MM.1S (cell line): ENCODE data around the gene CDADC1.

ENCODE experiments used
- DNase-seq: peaks from one replicate; pipeline ENCODE4 v3.0.0-alpha.2; 2015
- H2AFZ ChIP-seq: fragments of 300-600 bp; sonication (generic); 2 replicates; pipeline ENCODE4 v1.6.0; 2016; ENCODE audit warnings: antibody characterized with exemption, low read length
- H3F3A ChIP-seq: fragments of 300-600 bp; sonication (generic); 2 replicates; pipeline ENCODE4 v1.6.1; 2016; ENCODE audit warnings: mild to moderate bottlenecking, antibody characterized with exemption, low read length, moderate library complexity, mixed read lengths; ENCODE audit not compliant: insufficient read depth
- H3K27ac ChIP-seq: fragments of 300-600 bp; sonication (generic); 2 replicates; pipeline ENCODE4 v1.5.1; 2016; ENCODE audit warnings: mild to moderate bottlenecking, low read length
- H3K27me3 ChIP-seq: fragments of 300-600 bp; sonication (generic); replicated peaks from 2 replicates; pipeline ENCODE4 v1.6.0; 2016; ENCODE audit warnings: low read length; ENCODE audit not compliant: insufficient read depth
- H3K36me3 ChIP-seq: fragments of 300-600 bp; sonication (generic); replicated peaks from 2 replicates; pipeline ENCODE4 v1.6.1; 2016; ENCODE audit warnings: mild to moderate bottlenecking, low read length, mixed read lengths; ENCODE audit not compliant: insufficient read depth
- H3K4me1 ChIP-seq: fragments of 300-600 bp; sonication (generic); 2 replicates; pipeline ENCODE4 v1.6.1; 2016; ENCODE audit warnings: low read length, mixed read lengths
- H3K4me2 ChIP-seq: fragments of 300-600 bp; sonication (generic); 2 replicates; pipeline ENCODE4 v1.6.0; 2016; ENCODE audit warnings: low read depth, low read length
- H3K4me3 ChIP-seq: fragments of 300-600 bp; sonication (generic); 2 replicates; pipeline ENCODE4 v1.5.1; 2016; ENCODE audit warnings: low read length, mixed read lengths
- H3K79me2 ChIP-seq: fragments of 300-600 bp; sonication (generic); 2 replicates; pipeline ENCODE4 v1.6.1; 2016; ENCODE audit warnings: mixed run types, low read length, mixed read lengths
- H3K9ac ChIP-seq: fragments of 300-600 bp; sonication (generic); 2 replicates; pipeline ENCODE4 v1.6.1; 2016; ENCODE audit warnings: low read length, mixed read lengths
- H3K9me2 ChIP-seq: fragments of 300-600 bp; sonication (generic); replicated peaks from 2 replicates; pipeline ENCODE4 v1.6.1; 2016; ENCODE audit warnings: mild to moderate bottlenecking, low read length, mixed read lengths; ENCODE audit not compliant: insufficient read depth
- H3K9me3 ChIP-seq: fragments of 300-600 bp; sonication (generic); replicated peaks from 2 replicates; pipeline ENCODE4 v1.6.1; 2016; ENCODE audit warnings: mild to moderate bottlenecking, low read length, mixed read lengths; ENCODE audit not compliant: insufficient read depth
- H4K20me1 ChIP-seq: fragments of 300-600 bp; sonication (generic); 2 replicates; pipeline ENCODE4 v1.6.1; 2016; ENCODE audit warnings: mild to moderate bottlenecking, low read length, moderate library complexity, mixed read lengths; ENCODE audit not compliant: insufficient read depth
- EZH2 ChIP-seq: fragments of 300-600 bp; sonication (generic); optimal IDR thresholded peaks from 2 replicates; pipeline ENCODE3; 2017; ENCODE audit warnings: low read depth, mild to moderate bottlenecking, antibody characterized with exemption, low read length, mixed read lengths
- EZH2phosphoT487 ChIP-seq: fragments of 300-600 bp; sonication (generic); IDR thresholded peaks from 2 replicates; pipeline ENCODE4 v1.6.1; 2018; ENCODE audit warnings: antibody characterized with exemption, low read length
- TF ChIP-seq, protein P1 (sequence below): fragments of 300-600 bp; sonication (generic); IDR thresholded peaks from 2 replicates; pipeline ENCODE4 v1.5.1; 2016; ENCODE audit warnings: antibody characterized with exemption, low read length, mixed read lengths

Gene CDADC1

GRCh38 chr13:49217962-49218492 lies 29.7 kb upstream of the CDADC1 start:
- TF ChIP-seq, protein P1, sequence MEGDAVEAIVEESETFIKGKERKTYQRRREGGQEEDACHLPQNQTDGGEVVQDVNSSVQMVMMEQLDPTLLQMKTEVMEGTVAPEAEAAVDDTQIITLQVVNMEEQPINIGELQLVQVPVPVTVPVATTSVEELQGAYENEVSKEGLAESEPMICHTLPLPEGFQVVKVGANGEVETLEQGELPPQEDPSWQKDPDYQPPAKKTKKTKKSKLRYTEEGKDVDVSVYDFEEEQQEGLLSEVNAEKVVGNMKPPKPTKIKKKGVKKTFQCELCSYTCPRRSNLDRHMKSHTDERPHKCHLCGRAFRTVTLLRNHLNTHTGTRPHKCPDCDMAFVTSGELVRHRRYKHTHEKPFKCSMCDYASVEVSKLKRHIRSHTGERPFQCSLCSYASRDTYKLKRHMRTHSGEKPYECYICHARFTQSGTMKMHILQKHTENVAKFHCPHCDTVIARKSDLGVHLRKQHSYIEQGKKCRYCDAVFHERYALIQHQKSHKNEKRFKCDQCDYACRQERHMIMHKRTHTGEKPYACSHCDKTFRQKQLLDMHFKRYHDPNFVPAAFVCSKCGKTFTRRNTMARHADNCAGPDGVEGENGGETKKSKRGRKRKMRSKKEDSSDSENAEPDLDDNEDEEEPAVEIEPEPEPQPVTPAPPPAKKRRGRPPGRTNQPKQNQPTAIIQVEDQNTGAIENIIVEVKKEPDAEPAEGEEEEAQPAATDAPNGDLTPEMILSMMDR = no peak
- TF ChIP-seq EZH2 (no peak), EZH2phosphoT487 (no peak)
- Histone ChIP-seq H3K9me3 (no peaks in the 10 kb centered on the region), H3F3A (no peaks in the 10 kb centered on the region), H3K9ac (no peak overlapping the region), H3K4me3 (no peak overlapping the region), H3K27ac (no peak overlapping the region), H2AFZ (no peak overlapping the region), H3K4me1 (no peaks in the 10 kb centered on the region), H3K27me3 (no peaks in the 10 kb centered on the region), H3K9me2 (no peaks in the 10 kb centered on the region), H3K36me3 (no peaks in the 10 kb centered on the region), H4K20me1 (no peaks in the 10 kb centered on the region), H3K4me2 (no peak overlapping the region), H3K79me2 (no peaks in the 10 kb centered on the region)
- DNase-seq = no peak

DNA sequence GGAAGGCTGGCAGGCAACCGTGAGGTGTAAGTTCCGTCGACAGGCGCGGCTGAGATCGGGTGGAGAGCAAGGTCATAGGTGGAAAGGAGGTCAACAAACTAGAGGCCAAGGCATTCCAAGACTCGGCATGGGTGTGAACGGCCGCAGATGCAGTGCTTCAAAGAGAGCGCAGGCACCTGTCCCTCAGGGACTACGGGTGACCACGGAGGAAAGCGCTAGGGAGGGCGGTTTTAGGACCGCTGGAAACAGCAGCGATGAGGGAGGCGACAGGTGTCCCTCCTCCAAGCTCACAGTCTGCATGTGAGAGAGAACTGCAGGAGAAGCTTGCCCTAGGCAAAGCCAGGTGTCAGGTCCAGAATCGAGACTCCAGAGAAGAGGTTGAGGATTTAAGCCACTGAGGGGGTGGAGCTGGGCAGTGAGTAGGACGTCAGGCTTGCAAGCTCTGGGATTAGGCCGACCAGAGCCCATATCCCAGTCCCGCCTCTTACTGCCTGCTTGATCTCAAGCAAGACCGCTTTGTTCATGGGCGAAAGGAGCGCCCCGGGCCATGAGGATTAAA lies 29.2 kb upstream of the CDADC1 start:
- Histone ChIP-seq H3K9ac (no peak overlapping the region), H3K27me3 (no peaks in the 10 kb centered on the region), H3K9me2 (no peaks in the 10 kb centered on the region), H3K4me3 (no peak overlapping the region), H3K9me3 (no peaks in the 10 kb centered on the region), H3K27ac (no peak overlapping the region), H3K4me2 (no peak overlapping the region), H2AFZ (no peak overlapping the region), H3K79me2 (no peaks in the 10 kb centered on the region), H3F3A (no peaks in the 10 kb centered on the region), H3K36me3 (no peaks in the 10 kb centered on the region), H4K20me1 (no peaks in the 10 kb centered on the region), H3K4me1 (no peaks in the 10 kb centered on the region)
- DNase-seq = no peak
- TF ChIP-seq EZH2phosphoT487 (no peak), EZH2 (no peak)
- TF ChIP-seq, protein P1 = no peak

- TF ChIP-seq EZH2phosphoT487 = no peak
- TF ChIP-seq EZH2 = no peak
- TF ChIP-seq, protein P1 = no peak
These were observed 28.1 kb upstream of the CDADC1 start for GRCh38 chr13:49219647-49220035.

More at GRCh38 chr13:49219647-49220035, 28.1 kb upstream of the CDADC1 start:
- no peaks in the 10 kb centered on the region for H3K4me1 ChIP-seq
- H3K27ac ChIP-seq = no peak overlapping the region
- H3K27me3 ChIP-seq = no peaks in the 10 kb centered on the region
- no peaks in the 10 kb centered on the region for H3K9me2 ChIP-seq
- no peaks in the 10 kb centered on the region for H3K36me3 ChIP-seq
- H2AFZ ChIP-seq = no peak overlapping the region
- H3K4me2 ChIP-seq = no peak overlapping the region
- H3K79me2 ChIP-seq = no peaks in the 10 kb centered on the region
- no peaks in the 10 kb centered on the region for H4K20me1 ChIP-seq
- H3K9me3 ChIP-seq = no peaks in the 10 kb centered on the region
- no peaks in the 10 kb centered on the region for H3F3A ChIP-seq
- no peak for DNase-seq
- no peak overlapping the region for H3K4me3 ChIP-seq
- no peak overlapping the region for H3K9ac ChIP-seq
